Measurements from ENCODE around the gene OR10G7.

DNA sequence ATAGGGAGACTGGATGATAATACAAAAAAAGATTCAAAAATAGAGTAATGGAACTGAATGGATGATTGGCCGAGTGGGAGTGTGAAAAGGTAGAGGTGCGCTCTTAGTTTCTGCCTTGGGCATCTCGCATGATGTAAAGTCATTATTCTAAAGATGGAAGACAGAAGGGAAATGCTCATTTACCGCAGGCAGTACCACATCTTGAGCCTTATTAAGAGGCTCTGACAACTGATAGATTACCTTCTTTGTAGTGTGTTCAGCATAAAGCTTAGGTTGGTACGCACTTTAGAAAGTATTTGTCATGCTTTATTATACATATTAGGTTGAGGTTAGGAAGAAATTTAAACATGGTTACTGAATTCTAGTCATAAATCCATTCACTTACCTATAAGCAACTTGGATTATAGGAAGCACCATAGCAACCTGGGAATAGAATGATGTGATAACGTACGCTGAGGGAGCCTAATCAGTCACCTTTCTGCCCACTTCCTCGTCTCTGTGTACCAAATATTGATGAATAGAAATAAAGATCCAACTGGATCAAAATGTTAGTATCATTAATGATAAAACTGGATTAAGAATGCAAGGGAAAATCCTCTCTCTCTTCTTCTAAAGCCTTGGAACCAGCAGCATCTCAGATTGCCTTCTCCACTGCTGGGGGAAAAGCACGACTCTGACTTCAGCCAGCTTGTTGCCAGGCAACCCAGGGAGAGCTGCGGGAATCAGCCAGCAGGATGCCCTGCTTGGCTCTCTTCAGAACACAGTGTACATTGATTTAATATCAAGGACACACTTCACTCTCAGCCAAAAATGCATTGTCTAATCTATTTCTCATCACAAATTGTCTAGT is 45.1 kb upstream of the OR10G7 start:
- no peak for TF ChIP-seq CTCF (IDR thresholded peaks at IDR 0.05)
- TF ChIP-seq POLR2AphosphoS5 (IDR thresholded peaks at IDR 0.05; ENCODE audit: low read depth, low read length): no peak
- TF ChIP-seq, protein P1, sequence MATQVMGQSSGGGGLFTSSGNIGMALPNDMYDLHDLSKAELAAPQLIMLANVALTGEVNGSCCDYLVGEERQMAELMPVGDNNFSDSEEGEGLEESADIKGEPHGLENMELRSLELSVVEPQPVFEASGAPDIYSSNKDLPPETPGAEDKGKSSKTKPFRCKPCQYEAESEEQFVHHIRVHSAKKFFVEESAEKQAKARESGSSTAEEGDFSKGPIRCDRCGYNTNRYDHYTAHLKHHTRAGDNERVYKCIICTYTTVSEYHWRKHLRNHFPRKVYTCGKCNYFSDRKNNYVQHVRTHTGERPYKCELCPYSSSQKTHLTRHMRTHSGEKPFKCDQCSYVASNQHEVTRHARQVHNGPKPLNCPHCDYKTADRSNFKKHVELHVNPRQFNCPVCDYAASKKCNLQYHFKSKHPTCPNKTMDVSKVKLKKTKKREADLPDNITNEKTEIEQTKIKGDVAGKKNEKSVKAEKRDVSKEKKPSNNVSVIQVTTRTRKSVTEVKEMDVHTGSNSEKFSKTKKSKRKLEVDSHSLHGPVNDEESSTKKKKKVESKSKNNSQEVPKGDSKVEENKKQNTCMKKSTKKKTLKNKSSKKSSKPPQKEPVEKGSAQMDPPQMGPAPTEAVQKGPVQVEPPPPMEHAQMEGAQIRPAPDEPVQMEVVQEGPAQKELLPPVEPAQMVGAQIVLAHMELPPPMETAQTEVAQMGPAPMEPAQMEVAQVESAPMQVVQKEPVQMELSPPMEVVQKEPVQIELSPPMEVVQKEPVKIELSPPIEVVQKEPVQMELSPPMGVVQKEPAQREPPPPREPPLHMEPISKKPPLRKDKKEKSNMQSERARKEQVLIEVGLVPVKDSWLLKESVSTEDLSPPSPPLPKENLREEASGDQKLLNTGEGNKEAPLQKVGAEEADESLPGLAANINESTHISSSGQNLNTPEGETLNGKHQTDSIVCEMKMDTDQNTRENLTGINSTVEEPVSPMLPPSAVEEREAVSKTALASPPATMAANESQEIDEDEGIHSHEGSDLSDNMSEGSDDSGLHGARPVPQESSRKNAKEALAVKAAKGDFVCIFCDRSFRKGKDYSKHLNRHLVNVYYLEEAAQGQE (IDR thresholded peaks at IDR 0.05; ENCODE audit: insufficient read depth in 1 of 2, low read depth in 2 of 2, low read length in 1 of 2): no peak
- no peak for TF ChIP-seq SIN3A (IDR thresholded peaks at IDR 0.05; ENCODE audit: borderline replicate concordance, insufficient read depth, low read depth, low read length)
- TF ChIP-seq TCF7L2 (IDR thresholded peaks at IDR 0.05; ENCODE audit: low read depth, low read length): no peak

Data from Panc1 (cell line).